Renal cortex interstitium (tissue), 11 donors: ENCODE data around the gene WWP2. TPM values are rescaled to one million over a fixed set of nuclear protein-coding genes. Genes with fewer than 3 reads are reported as not detected.

ENCODE experiments used
- DNase-seq, 11 donors: peaks; one replicate each; pipeline ENCODE4 v3.0.0-alpha.2; 2013; ENCODE audit warnings: low read depth in 9 of 11, low spot score in 4 of 11; ENCODE audit errors: extremely low read depth in 1 of 11
- polyA plus RNA-seq, 3 donors: library from polyadenylated mRNA; unstranded; fragments of 120-200 nt; gene quantifications; one replicate each; pipeline ENCODE4 v1.2.1, GENCODE V29; 2013; ENCODE audit not compliant: insufficient read length in 3 of 3

The WWP2 gene
- polyA plus RNA-seq, 3 donors: 41.6 to 55.1 (median 45.4) TPM

GRCh38 chr16:69867784-69868560, 105.8 kb downstream of the WWP2 start:
- DNase-seq: no peak

- no peak for DNase-seq
These were observed 108.6 kb downstream of the WWP2 start for GRCh38 chr16:69870761-69871160.

- no peak for DNase-seq
These were observed 109.6 kb downstream of the WWP2 start for GRCh38 chr16:69871708-69872107.

GRCh38 chr16:69872888-69873287, 110.8 kb downstream of the WWP2 start:
- no peak for DNase-seq

GRCh38 chr16:69873783-69874182, 111.7 kb downstream of the WWP2 start:
- no peak for DNase-seq

- DNase-seq: no peak
These were observed 112.1 kb downstream of the WWP2 start for GRCh38 chr16:69874271-69874670.

GRCh38 chr16:69880640-69881133, 118.6 kb downstream of the WWP2 start:
- no peak for DNase-seq

- no peak for DNase-seq
These were observed 119.0 kb downstream of the WWP2 start for GRCh38 chr16:69881141-69881540.

- DNase-seq: no peak
These were observed 121.6 kb downstream of the WWP2 start for GRCh38 chr16:69883744-69884143.

- no peak for DNase-seq
These were observed 123.6 kb downstream of the WWP2 start for GRCh38 chr16:69885722-69886121.

- DNase-seq: no peak
These were observed 124.6 kb downstream of the WWP2 start for GRCh38 chr16:69886726-69887125.

- peak in 10 of 11 donors; percentile 25 to 77 (median 48) for DNase-seq
These were observed 126.0 kb downstream of the WWP2 start for GRCh38 chr16:69888005-69888590.

GRCh38 chr16:69889295-69889964, 127.3 kb downstream of the WWP2 start:
- DNase-seq: no peak

- DNase-seq: peak; percentile 64 to 83 (median 68)
These were observed 128.2 kb downstream of the WWP2 start for GRCh38 chr16:69890114-69890891.

- no peak for DNase-seq
These were observed 128.8 kb downstream of the WWP2 start for GRCh38 chr16:69890892-69891282.

GRCh38 chr16:69892378-69892777, 130.2 kb downstream of the WWP2 start:
- DNase-seq: no peak

GRCh38 chr16:69893106-69893505, 131.0 kb downstream of the WWP2 start:
- DNase-seq: no peak

- DNase-seq: no peak
These were observed 132.5 kb downstream of the WWP2 start for GRCh38 chr16:69894676-69895075.

GRCh38 chr16:69903865-69904415, 141.8 kb downstream of the WWP2 start:
- DNase-seq: no peak
